Fibroblast of pulmonary artery (primary cell): ENCODE data around the gene SLC39A11.
A peak's percentile ranks its signal among the peaks of the same experiment; 100 is the strongest.
"Not testable (repeated sequence)": the region's sequence is repeated elsewhere in the genome, so short reads cannot be mapped to it uniquely, and the experiment has no call there.

Source experiments
- DNase-seq: peaks from one replicate; pipeline ENCODE4 v3.0.0-alpha.2; 2010; ENCODE audit warnings: low read depth
- H3K4me3 ChIP-seq: replicated peaks from 2 replicates; pipeline ENCODE4 v1.5.1; 2011; ENCODE audit warnings: low read depth, mild to moderate bottlenecking, control low read depth, low read length, moderate library complexity
- TF ChIP-seq, protein P1 (sequence below): IDR thresholded peaks from 2 replicates; pipeline ENCODE4 v1.5.1; 2011; ENCODE audit warnings: mild to moderate bottlenecking, control low read depth, low read length, inconsistent platforms; ENCODE audit errors: missing control alignments

The SLC39A11 gene

DNA sequence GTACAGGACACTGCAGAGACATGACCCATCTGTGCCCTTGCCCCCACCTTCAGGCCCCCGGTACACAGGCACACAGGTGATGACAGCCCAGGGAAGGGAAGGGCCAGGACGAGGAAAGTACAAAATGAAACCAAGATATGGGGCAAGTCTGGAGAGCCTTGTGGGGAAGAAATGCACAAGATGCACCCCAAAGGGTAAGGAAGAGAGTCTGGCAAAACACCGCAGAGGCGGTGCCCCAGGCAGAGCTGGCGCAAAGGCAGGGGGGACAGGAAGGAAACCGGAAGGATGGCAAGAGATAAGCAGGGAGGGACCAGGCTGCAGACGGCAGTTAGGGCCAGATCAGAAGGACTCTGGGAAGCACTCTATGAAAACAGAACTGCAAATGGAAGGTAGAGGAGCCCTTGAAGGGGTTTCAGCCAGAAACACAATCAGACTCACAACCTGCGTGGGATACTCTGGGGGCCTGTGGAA lies 81.4 kb downstream of the SLC39A11 start:
- no peak for DNase-seq
- H3K4me3 ChIP-seq = peak overlapping the region; percentile 7
- TF ChIP-seq, protein P1, sequence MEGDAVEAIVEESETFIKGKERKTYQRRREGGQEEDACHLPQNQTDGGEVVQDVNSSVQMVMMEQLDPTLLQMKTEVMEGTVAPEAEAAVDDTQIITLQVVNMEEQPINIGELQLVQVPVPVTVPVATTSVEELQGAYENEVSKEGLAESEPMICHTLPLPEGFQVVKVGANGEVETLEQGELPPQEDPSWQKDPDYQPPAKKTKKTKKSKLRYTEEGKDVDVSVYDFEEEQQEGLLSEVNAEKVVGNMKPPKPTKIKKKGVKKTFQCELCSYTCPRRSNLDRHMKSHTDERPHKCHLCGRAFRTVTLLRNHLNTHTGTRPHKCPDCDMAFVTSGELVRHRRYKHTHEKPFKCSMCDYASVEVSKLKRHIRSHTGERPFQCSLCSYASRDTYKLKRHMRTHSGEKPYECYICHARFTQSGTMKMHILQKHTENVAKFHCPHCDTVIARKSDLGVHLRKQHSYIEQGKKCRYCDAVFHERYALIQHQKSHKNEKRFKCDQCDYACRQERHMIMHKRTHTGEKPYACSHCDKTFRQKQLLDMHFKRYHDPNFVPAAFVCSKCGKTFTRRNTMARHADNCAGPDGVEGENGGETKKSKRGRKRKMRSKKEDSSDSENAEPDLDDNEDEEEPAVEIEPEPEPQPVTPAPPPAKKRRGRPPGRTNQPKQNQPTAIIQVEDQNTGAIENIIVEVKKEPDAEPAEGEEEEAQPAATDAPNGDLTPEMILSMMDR = no peak

DNA sequence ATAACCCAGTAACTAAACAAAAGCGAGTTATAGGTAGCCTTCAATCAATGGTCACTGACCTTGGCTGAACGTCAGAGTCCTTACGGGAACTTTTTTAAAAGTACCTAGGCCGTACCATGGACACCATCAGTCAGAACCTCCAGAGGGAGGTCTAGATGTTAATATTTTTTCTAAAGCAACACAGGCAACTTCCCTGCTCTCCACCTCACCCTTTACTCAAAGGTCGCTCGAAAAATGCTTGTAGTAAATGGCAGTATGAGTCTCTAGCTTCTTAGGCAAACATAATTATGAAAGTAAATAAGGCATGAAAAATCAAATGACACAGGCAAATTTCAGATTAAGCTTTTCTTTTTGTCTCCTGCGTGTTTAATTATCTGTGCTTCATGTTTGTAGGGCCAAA lies 82.1 kb downstream of the SLC39A11 start:
- TF ChIP-seq, protein P1 = no peak
- no peak for DNase-seq
- H3K4me3 ChIP-seq = no peak overlapping the region

DNA sequence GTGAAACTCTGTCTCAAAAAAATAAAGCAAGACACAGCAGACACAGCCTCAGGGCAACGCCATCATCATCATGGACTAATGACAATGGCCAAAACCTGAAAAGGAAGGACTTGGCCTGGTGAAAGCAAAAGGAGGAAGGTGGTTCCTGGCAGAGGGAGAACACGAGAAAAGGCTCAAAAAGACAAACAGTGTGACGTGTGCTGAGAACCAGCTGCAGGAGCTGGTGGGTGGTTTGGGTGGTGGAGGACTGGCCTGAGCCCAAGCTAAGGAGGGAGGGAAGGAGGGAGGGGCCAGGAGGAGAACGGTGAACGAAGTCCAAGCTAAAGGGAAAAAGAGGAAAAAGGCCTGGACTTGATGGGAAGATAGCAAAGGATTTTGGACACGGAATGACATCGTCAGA lies 85.1 kb downstream of the SLC39A11 start:
- no peak overlapping the region for H3K4me3 ChIP-seq
- TF ChIP-seq, protein P1 = no peak
- peak; percentile 36 for DNase-seq

DNA sequence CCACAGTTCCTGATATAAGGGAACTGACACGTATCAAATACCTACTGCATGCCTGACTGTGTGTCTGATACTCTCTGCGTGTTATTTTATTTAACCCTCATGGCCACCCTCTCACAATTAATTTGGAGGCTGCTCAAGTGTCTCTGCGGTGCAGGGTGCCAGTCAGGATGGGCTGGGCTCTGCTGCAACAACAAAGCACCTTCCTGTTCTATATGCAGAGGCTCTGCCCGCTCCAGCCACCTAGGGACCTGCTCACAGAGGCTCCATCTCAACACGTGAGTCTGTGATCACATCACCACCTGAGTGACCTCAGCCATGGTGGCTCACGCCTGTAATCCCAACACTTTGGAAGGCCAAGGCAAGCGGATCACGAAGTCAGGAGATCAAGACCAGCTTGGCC lies 87.1 kb downstream of the SLC39A11 start:
- no peak overlapping the region for H3K4me3 ChIP-seq
- no peak for DNase-seq
- TF ChIP-seq, protein P1 = no peak

DNA sequence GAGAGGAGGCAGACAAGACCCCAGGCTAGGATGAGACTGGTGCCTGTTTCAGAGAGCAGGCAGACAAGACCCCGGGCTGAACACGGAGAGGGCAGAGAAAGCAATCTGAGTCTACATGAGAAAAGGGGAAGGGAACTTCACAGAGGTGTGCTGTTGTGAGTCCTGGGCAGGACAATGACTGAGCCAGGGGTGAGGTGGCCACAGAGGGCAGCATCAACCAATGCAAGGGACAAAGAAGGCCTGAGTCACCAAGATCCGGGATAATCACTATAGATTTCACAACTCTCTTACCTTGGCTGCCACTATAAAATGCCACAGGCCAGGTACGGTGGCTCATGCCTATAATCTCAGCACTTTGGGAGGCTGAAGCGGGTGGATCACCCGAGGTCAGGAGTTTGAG lies 89.0 kb downstream of the SLC39A11 start:
- no peak overlapping the region for H3K4me3 ChIP-seq
- DNase-seq = no peak
- TF ChIP-seq, protein P1 = no peak

DNA sequence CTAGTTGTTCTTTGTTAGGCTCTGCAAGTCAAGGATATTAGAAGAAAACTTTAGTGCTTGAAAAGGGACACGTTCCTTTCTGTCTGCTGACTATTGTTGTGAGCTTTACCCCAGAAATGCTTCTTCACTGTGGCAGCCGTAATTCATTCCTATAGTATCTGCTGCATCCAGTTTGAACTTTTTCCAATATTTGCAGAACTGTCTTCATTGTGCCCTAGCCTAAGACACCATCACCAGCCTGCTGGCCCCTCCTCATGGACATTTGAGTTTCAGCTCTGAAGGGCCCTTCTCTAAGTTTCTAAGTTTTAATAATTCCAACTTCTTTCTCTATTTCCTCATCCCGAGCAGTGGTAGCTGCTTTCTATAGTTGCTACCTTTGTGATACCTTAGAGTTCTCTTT lies 91.7 kb downstream of the SLC39A11 start:
- DNase-seq = no peak
- TF ChIP-seq, protein P1 = no peak
- no peak overlapping the region for H3K4me3 ChIP-seq

DNA sequence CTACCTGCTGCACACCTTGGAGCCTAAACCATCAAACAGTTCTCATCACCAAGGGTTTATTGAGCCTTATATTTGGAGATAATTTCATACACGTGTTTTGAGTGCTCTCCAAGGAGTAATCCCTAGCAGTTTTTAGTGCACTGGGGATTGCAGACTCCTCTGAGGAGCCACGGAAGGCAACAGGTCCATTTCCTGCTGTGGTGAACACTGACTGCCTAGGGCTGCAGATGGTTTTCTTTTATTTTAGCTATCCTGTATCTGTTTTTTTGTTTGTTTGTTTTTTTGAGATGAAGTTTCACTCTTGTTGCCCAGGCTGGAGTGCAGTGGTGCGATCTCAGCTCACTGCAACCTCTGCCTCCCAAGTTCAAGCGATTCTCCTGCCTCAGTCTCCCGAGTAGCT lies 93.0 kb downstream of the SLC39A11 start:
- DNase-seq, H3K4me3 ChIP-seq: not testable (repeated sequence)
